Limb (tissue), 2 donors: Measurements from ENCODE around the gene ZNF727.
"Not testable (repeated sequence)": the region's sequence is repeated elsewhere in the genome, so short reads cannot be mapped to it uniquely, and the experiment has no call there.

Experiments used
- DNase-seq, 2 donors: peaks; one replicate each; pipeline ENCODE4 v3.0.0-alpha.2; 2016; ENCODE audit errors: extremely low spot score in 2 of 2

The ZNF727 gene

DNA sequence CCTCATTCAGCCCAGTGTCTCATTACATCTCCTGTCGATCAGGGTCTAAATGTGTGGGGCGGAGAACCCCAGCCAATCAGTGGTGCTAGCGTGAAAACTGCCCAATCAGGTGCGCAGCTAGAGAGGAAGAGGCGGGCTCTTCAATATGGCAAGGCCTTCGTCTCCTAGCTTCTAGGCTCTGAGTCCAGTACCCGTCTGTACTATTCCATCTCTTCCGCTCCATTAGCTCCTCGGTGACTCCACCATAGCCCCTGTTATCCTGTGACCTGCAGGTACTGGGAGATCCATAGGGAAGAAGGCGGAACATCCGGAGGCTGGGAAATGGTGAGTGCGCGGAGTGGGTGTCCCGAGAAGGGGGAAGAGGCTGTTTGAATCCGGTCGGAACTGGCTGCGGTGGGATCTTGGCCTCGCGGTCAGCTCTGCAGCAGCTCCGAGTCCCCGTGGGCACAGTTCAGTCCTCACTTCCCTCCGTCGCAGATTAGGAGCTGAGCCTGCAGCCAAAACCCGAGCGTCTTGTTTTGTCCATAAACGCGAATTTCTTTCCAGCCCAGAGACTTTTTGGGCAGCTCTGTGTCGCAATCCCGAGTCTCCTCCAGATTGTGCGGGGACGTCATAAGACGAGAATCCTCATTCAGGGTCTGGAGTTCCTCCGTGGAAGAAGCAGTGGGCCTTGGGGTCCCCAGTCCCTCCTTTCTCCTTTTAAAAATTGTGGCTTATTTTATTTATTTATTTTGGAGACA, at the start of gene ZNF727:
Gene ZNF727 (plus strand): TSS at position 134 of the 740 bp plus-strand sequence. CDS start 188 bp downstream, at position 322.
- DNase-seq = no peak

DNA sequence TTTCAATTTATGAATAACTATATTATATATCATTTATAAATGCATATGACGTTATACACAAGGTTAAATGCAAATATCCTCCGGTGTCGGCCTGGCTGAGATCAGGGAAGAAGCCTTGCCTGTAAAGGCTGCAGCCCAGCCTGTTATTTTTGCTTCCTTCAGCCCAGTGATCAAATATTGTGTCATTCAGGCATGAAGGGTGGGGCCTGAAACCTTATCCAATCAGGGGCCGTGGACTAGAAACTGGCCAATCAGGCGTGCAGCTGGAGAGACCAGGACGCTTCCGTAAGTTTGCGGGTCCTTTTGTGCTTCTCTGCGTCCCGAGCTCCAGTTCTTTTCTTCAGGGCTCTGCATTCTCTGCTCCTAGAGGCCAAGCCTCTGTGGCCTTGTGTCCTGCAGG, 46.7 kb upstream of the ZNF727 start, which contains the start of gene ZNF722:
Gene ZNF722 (plus strand): TSS at position 301 of the 400 bp plus-strand sequence. CDS start 113 bp downstream, outside the sequence.
- no peak for DNase-seq

DNA sequence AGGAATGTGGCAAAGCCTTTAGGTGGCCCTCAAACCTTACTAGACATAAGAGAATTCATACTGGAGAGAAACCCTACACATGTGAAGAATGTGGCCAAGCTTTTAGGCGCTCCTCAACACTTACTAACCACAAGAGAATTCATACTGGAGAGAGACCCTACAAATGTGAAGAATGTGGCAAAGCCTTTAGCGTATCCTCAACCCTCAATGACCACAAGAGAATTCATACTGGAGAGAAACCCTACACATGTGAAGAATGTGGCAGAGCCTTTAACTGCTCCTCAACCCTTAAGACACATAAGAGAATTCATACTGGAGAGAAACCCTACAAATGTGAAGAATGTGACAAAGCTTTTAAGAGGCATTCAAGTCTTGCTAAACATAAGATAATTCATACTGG, 29.7 kb upstream of the ZNF727 start:
- DNase-seq = not testable (repeated sequence)

- DNase-seq = no peak
Observed at GRCh38 chr7:64035388-64035787, 9.8 kb upstream of the ZNF727 start.

DNA sequence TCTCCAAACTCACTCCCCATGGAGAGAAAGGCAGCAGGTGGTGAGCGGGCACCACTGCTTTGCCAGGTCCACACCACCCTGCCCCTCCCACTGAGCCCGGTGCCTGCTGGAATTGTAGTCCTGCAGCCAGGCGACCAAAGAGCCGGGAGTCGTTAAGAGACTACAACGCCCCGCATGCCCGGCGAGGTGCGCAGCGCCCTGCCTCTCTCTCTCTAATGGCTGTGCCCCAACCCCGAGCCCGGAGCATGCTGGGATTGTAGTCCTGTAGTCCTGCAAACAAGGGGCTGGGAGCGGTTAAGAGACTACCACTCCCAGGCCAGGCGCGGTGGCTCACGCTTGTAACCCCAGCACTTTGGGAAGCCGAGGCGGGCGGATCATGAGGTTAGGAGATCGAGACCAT, 8.1 kb upstream of the ZNF727 start:
- DNase-seq = no peak

DNA sequence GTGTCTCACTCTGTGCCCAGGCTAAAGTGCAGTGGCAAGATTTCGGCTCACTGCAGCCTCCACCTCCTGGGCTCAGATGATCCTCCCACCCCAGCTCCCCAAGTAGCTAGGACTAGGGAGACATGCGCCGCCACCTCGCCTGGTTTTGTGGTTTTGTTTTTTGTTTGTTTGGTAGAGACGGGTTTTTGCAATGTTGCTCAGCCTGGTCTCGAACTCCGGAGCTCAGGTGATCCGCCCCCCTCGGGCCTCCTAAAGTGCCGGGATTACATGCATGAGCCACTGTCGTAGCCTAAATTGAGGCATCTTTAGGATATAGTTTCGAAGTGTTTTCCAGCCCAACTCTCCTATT, 781 bp downstream of the ZNF727 start:
- no peak for DNase-seq

GRCh38 chr7:64077837-64078698, 32.8 kb downstream of the ZNF727 start:
- DNase-seq = not testable (repeated sequence)

DNA sequence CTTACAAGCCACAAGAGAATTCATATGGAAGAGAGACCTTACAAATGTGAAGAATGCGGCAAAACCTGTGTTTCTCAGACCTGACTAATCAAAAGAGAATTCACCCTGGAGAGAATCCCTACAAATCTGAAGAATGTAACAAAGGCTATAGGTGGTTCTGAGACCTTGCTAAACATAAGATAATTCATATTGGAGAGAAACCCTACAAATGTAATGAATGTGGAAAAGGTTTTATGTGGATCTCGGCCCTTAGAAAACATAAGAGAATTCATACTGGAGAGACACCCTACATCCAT, 33.4 kb downstream of the ZNF727 start:
- DNase-seq = no peak

GRCh38 chr7:64087501-64087900, 42.3 kb downstream of the ZNF727 start:
- no peak for DNase-seq

DNA sequence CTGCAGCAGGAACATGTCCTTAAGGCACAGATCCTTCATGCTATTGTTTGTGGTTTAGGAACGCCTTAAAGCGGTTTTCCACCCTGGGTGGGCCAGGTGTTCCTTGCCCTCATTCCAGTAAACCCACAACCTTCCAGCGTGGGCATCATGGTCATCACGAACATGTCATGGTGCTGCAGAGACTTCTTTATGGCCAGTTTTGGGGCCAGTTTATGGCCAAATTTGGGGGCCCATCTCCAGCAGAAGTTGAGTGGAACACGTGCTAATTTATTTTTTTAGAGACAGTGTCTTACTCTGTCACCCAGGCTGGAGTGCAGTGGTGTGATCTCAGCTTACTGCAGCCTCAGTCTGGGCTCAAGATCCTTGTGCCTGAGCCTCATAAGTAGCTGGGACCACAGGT, 43.6 kb downstream of the ZNF727 start:
- DNase-seq = not testable (repeated sequence)
